ENCODE results near the gene CALML6.

Gene CALML6

GRCh38 chr1:1891349-1892078, 23.5 kb upstream of the CALML6 start:
- in situ Hi-C loops (cut with MboI; ENCODE audit: low sequenced_read_pairs): no loop called here

DNA sequence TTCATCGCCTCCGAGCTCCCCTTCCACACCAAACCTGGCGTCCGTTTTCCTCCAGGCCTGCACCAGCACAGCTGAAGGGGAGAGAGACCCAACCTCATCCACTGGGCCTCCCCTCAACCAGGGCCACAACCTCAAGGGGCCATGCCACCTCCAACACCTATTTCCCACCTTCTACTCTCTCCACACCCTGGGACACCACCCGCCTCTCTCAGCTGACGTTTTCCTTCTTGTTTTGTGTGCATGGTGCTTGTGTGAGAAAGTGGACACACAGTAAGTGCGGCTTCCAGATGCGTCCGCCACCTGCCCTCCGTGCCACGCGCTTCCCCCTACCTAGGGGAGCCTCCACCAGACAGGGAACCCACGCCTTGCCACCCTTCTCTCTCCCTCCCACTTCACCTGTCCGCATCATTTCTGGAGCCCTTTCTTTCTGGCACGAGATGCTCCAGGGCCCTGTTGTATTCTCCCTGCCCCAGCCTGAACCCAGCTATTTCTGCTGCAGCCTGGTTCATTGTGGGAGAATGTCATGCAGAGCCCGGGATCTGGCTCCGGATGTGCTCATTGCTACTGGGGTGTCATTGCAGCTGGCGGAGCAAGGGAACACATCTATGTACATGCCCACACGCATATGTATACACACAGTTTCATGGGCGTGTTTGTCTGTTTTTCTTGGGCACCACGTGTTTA, 22.8 kb upstream of the CALML6 start:
- in situ Hi-C loops (cut with MboI; ENCODE audit: low sequenced_read_pairs): no loop called here

DNA sequence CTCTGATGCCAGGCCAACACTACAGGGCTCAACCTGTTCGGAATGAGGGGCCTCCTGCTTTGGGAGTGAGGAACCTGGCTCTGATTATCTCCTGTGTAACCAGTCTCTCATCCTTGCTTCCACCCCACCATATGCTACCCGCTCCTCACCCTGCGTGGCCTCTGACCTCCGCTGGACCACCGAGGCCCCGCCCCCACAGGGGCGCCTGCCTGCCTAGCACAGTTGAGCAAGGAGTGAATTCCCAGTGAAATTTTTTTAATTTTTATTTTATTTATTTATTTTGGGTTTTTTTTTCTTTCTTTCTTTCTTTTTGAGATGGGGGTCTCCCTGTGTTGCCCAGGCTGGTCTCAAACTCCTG, 22.3 kb upstream of the CALML6 start:
- in situ Hi-C loops (cut with MboI; ENCODE audit: low sequenced_read_pairs): no loop called here

GRCh38 chr1:1893291-1893985, 21.6 kb upstream of the CALML6 start:
- in situ Hi-C loops (cut with MboI; ENCODE audit: low sequenced_read_pairs): no loop called here

GRCh38 chr1:1893997-1894353, 21.1 kb upstream of the CALML6 start:
- in situ Hi-C loops (cut with MboI; ENCODE audit: low sequenced_read_pairs): no loop called here

- in situ Hi-C loops (cut with MboI; ENCODE audit: low sequenced_read_pairs): no loop called here
These were observed 20.6 kb upstream of the CALML6 start for GRCh38 chr1:1894354-1895059.

- in situ Hi-C loops (cut with MboI; ENCODE audit: low sequenced_read_pairs): no loop called here
These were observed 20.0 kb upstream of the CALML6 start for GRCh38 chr1:1895060-1895418.

DNA sequence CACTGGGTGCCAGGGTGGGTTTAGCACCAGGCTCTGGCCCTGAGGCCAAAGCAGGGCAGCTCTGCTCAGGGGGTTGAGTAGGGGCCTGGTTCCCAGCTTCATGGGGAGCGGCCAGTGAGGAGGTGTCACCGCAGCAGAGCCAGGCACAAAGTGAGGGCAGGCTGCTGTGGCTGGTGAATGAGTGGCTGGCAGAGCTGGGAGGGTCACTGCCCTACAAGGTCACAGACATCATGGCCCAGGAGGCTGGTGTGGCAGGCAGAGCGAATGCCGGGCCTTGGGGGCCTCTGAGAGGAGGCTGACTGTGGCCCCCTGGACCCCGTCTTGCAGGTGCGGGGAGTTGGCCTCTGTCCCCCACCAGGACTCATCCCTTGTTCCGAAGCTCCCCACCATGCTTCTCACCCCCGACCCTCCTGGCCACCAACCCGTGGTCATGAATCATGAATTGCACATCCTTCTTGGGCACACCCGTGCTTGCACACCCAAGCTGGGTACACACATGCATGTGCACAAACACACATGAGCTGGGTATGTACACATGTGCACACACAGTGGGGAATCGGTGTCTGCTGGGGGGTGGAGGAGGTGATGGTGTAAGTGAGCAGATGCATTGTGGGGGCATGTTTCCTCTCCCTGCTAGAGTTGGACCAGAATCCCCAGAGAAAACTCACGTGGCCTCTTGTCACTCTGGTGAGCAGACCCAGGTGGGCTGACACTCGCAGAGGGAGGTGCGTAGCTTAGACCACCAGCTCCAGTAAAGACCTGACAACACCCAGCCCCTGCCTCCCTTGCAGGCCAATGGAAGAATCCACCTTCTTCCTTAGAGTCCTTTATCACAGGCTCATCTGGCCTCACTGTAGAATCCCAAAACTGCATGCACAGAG, 19.4 kb upstream of the CALML6 start:
- in situ Hi-C loops (cut with MboI; ENCODE audit: low sequenced_read_pairs): no loop called here

DNA sequence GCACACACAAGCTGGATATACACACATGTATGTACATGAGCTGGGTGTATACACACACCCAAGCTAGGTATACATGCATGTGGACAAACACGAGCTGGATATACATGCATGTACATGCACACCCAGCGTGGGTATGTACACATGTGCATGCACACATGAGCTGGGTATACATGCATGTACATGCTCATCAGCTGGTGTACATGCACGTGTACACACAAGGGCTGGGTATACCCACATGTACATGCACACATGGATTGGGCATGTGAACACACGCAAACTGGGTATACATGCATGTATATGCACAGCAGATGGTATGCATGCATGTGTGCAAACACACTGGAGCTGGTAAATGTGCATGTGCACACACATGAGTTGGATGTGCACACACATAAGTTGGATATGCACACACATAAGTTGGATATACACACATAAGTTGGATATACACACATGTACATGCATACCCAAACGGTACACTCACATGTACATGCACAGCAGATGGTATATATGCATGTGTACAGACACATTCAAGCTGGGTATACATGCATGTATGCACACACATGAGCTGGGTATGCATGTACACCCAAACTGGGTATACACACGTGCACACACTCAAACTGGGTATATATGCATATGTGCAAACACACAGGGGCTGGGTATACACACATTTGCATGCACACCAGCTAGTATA, 16.7 kb upstream of the CALML6 start:
- in situ Hi-C loops (cut with MboI; ENCODE audit: low sequenced_read_pairs): no loop called here

GRCh38 chr1:1899266-1899966, 15.6 kb upstream of the CALML6 start:
- in situ Hi-C loops (cut with MboI; ENCODE audit: low sequenced_read_pairs): no loop called here

- in situ Hi-C loops (cut with MboI; ENCODE audit: low sequenced_read_pairs): no loop called here
These were observed 15.1 kb upstream of the CALML6 start for GRCh38 chr1:1899967-1900327.

GRCh38 chr1:1900883-1901640, 14.0 kb upstream of the CALML6 start:
- in situ Hi-C loops (cut with MboI; ENCODE audit: low sequenced_read_pairs): no loop called here

DNA sequence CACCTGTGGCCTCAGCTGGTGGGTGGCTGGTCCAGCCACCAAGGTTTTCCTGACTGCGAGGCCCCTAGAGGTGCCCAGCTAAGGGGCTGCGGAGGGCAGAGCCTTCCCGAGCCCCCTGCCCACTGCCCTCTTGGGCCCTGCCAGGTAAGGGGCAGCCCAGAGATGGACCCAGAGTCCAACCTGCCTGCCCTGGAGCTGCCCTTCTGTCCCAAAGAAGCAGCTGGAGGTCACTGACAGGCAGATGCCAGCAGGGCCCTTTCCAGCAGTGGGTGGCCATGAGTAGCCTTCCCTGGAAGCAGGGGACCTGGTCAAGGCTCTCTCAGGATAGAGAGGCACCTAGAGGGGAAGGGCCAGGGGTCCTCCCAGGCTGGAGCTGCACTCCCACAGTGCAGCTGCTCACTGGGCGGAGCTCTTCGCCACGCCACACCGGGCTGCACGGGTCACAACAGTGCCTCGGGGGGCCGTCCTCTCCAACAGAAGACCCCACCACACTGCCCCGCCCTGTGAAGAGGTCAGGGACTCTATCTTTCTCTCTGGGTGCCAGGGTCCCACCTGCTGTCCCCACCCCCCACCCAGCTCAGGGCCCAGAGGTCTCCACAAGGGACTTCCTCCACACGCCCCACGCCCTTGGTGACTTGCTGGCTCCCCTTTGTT, 13.3 kb upstream of the CALML6 start:
- in situ Hi-C loops (cut with MboI; ENCODE audit: low sequenced_read_pairs): no loop called here

DNA sequence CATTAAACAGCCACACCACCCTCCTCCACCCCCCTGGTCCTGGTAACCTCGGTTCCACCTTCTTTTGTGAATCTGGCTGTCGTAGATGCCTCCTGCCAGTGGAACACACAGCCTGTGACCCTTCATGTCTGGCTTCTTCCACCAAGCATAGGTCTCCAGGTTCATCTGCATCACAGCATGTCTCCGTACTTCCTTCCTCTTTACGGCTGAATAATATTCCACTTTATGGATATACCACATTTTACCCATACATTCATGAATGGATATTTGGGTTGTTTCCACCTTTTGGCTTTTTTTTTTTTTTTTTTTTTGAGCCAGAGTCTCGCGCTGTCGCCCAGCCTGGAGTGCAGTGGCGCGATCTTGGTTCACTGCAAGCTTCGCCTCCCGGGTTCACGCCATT, 11.8 kb upstream of the CALML6 start:
- in situ Hi-C loops (cut with MboI; ENCODE audit: low sequenced_read_pairs): no loop called here

GRCh38 chr1:1906185-1907097, 8.6 kb upstream of the CALML6 start:
- in situ Hi-C loops (cut with MboI; ENCODE audit: low sequenced_read_pairs): no loop called here

DNA sequence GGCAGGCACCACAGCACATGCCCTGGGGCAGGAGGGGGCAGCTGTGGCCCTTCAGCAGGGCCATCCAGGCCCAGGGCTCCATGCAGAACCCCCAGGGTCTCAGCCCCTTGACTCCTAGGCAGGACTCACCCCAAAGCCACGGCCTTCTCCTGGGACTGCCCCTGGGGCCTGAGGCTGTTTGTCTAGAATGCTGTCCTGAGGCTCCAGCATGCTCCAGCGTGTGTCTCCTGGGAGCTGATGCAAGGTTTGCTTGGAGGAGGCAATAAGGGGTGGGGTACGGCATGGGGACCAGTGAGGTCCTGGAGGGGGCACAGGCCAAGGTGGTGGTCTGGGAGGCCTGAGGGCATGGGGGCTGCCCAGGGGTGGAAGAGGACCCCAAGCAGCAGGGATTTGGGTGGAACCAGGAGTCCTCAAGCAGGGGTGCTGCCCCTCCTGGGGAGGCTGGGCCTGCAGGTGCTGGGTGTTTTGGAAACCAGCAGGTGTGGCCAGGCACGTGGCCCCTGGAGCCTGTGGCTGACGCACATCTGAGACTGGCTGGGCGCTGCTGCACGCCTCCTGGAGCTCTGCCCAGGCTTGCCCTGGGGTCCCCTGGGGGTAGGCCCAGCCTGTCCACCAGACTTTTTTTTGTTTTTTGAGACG, 7.8 kb upstream of the CALML6 start:
- in situ Hi-C loops (cut with MboI; ENCODE audit: low sequenced_read_pairs): no loop called here

DNA sequence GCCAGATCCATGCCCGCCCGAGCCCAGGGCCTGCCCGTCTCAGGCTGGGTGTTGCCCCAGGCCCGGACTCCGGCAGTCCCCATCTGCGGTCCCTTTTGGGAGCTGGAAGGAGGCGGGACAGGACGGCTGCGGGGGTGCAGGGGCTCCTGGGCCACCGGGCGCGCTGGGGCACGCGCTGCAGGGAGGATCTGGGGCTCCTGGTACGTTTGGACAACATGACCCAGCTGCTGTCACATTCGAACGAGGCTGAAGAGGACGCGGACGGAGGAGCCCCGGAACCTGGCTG, 6.6 kb upstream of the CALML6 start:
- in situ Hi-C loops (cut with MboI; ENCODE audit: low sequenced_read_pairs): no loop called here
